HG03469 (cell line): ENCODE measurements around the gene CLRN2.
"Not testable (repeated sequence)": the region's sequence is repeated elsewhere in the genome, so short reads cannot be mapped to it uniquely, and the experiment has no call there.

Source experiments
- ATAC-seq: cut with Tn5 transposase; IDR thresholded peaks from one replicate; pipeline ENCODE4 v1.9.1; 2021; ENCODE audit warnings: mild to moderate bottlenecking, moderate library complexity, moderate number of reproducible peaks; ENCODE audit not compliant: unreplicated experiment

Gene CLRN2

GRCh38 chr4:17544205-17544604 is 29.2 kb downstream of the CLRN2 start:
- no peak for ATAC-seq

- no peak for ATAC-seq
Measured at GRCh38 chr4:17544831-17545234, 29.9 kb downstream of the CLRN2 start.

- no peak for ATAC-seq
Measured at GRCh38 chr4:17545374-17546140, 30.6 kb downstream of the CLRN2 start.

GRCh38 chr4:17546222-17546621 is 31.3 kb downstream of the CLRN2 start:
- no peak for ATAC-seq

- no peak for ATAC-seq
Measured at GRCh38 chr4:17546678-17547077, 31.7 kb downstream of the CLRN2 start.

- ATAC-seq, result no peak
Measured at GRCh38 chr4:17550549-17550948, 35.6 kb downstream of the CLRN2 start.

GRCh38 chr4:17552427-17552826 is 37.5 kb downstream of the CLRN2 start:
- ATAC-seq, result no peak

GRCh38 chr4:17554568-17554967 is 39.6 kb downstream of the CLRN2 start:
- ATAC-seq, result no peak

- ATAC-seq, result no peak
Measured at GRCh38 chr4:17556498-17556897, 41.5 kb downstream of the CLRN2 start.

GRCh38 chr4:17557880-17558279 is 42.9 kb downstream of the CLRN2 start:
- no peak for ATAC-seq

GRCh38 chr4:17558941-17559708 is 44.2 kb downstream of the CLRN2 start:
- no peak for ATAC-seq

GRCh38 chr4:17559709-17560048 is 44.7 kb downstream of the CLRN2 start:
- no peak for ATAC-seq

GRCh38 chr4:17560065-17560673 is 45.2 kb downstream of the CLRN2 start:
- no peak for ATAC-seq

GRCh38 chr4:17561195-17561909 is 46.4 kb downstream of the CLRN2 start:
- ATAC-seq, result no peak

- ATAC-seq, result no peak
Measured at GRCh38 chr4:17562157-17562556, 47.2 kb downstream of the CLRN2 start.

GRCh38 chr4:17565846-17566245 is 50.9 kb downstream of the CLRN2 start:
- no peak for ATAC-seq

GRCh38 chr4:17567271-17567670 is 52.3 kb downstream of the CLRN2 start:
- ATAC-seq, result no peak

- ATAC-seq, result no peak
Measured at GRCh38 chr4:17574206-17574605, 59.2 kb downstream of the CLRN2 start.

GRCh38 chr4:17575177-17575576 is 60.2 kb downstream of the CLRN2 start:
- not testable (repeated sequence) for ATAC-seq
